Measurements from ENCODE around the gene MAS1.

DNA sequence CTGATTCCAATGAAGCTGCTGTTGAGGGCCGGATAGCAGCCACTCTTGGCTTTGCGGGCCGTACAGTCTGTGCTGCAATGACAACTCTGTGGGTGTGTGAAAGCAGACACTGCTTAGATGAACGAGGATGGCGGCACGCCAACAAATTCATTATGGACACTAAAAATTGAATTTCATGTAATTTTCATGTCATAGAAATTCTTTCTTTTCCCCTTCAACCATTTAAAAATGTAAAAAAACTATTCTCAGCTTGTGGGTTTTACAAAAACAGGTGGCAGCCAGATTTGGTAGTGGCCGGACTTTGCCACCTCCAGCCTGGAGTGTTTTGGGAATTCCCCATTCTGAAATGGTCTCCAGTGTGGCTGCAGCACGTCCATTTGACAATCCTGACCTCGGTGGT, 26.0 kb downstream of the MAS1 start:
- TF ChIP-seq POLR2A (IDR thresholded peaks at IDR 0.05) (no peak), EP300 (IDR thresholded peaks at IDR 0.05) (no peak)

Data from tibial nerve (tissue), 3 donors.